PFSK-1 (cell line): ENCODE data around the gene TCF12.

ENCODE experiments used
- POLR2AphosphoS5 ChIP-seq: IDR thresholded peaks from 2 replicates; pipeline ENCODE4 v1.6.1; 2012; ENCODE audit warnings: low read depth, mild to moderate bottlenecking, control low read depth, low read length, moderate library complexity
- REST ChIP-seq, 2 experiments: IDR thresholded peaks; 2 replicates each; pipeline versions ENCODE4 v1.6.1 to v1.8.0; 2011 to 2012; ENCODE audit warnings: low read depth in 2 of 2, low read length in 2 of 2, control low read depth in 1 of 2, inconsistent platforms in 1 of 2, mild to moderate bottlenecking in 1 of 2, moderate library complexity in 1 of 2; ENCODE audit not compliant: insufficient read depth in 1 of 2
- SIN3A ChIP-seq: IDR thresholded peaks from 2 replicates; pipeline ENCODE4 v1.6.1; 2012; ENCODE audit warnings: mild to moderate bottlenecking, low read length, moderate library complexity, borderline replicate concordance; ENCODE audit not compliant: insufficient read depth
- TAF1 ChIP-seq: IDR thresholded peaks from 2 replicates; pipeline ENCODE4 v1.6.1; 2012; ENCODE audit warnings: low read length, control low read depth, borderline replicate concordance; ENCODE audit not compliant: insufficient read depth

GRCh38 chr15:57031082-57031481 is 112.6 kb downstream of the TCF12 start:
- TF ChIP-seq REST (IDR thresholded peaks at IDR 0.05; ENCODE audit: insufficient read depth in 1 of 2, low read depth in 2 of 2, low read length in 2 of 2) (no peak), POLR2AphosphoS5 (no peak), TAF1 (no peak), SIN3A (no peak)
